ENCODE results near the gene ANKS1B. TPM values are rescaled to one million over a fixed set of nuclear protein-coding genes. Genes with fewer than 3 reads are reported as not detected.
"Not testable (repeated sequence)": the region's sequence is repeated elsewhere in the genome, so short reads cannot be mapped to it uniquely, and the experiment has no call there.

The ANKS1B gene
- total and polyA plus RNA-seq, 3 experiments from 2014 or later, result 0.39 to 0.60 TPM; not detected in 1

- Histone ChIP-seq H3K27me3 (ENCODE audit: insufficient read depth, low read length, poor library complexity, severe bottlenecking) (no peaks in the 10 kb centered on the region), H3K27ac (ENCODE audit: low read depth, low read length) (no peak overlapping the region), H3K36me3 (ENCODE audit: insufficient read depth, low read length) (no peaks in the 10 kb centered on the region), H3K4me1 (ENCODE audit: insufficient read depth, low read length) (no peaks in the 10 kb centered on the region), H3K4me3 (ENCODE audit: low read length) (no peak overlapping the region), H3K9me3 (ENCODE audit: low read length) (no peaks in the 10 kb centered on the region)
- Mint-ChIP-seq H3K27ac (no peak overlapping the region), H3K4me3 (no peak overlapping the region), H3K27me3 (peaks cover 9 to 21% of the 10 kb centered on the region in 2 donors), H3K36me3 (no peaks in the 10 kb centered on the region), H3K9me3 (peaks cover 0 to 4% (median 0%) of the 10 kb centered on the region in 5 donors), H3K4me1 (no peaks in the 10 kb centered on the region)
- no peak for DNase-seq
- ChIA-PET CTCF (no interaction called here), POLR2A (no interaction called here)
These were observed 1137.5 kb downstream of the ANKS1B start for GRCh38 chr12:98847242-98847641.

DNA sequence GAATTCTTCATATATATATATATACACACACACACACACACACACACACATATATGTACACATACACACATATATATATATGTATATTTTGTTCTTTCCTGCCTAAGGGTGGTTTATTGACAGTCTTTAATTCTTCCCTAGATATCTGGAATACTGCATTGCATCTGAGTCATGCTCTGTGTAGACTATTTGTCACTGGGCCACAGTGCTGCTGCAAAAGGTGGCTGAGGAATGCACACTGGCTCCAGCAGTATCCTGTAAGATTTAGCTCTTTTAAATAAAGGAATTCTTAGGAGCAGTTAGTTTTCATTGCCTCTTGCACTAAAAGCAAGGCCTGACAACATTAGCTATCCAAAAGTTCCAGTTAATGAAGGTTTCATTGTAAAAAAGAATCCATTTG is 1138.8 kb downstream of the ANKS1B start:
- H3K27me3 ChIP-seq (ENCODE audit: insufficient read depth, low read length, poor library complexity, severe bottlenecking), result no peaks in the 10 kb centered on the region
- no peaks in the 10 kb centered on the region for H3K36me3 ChIP-seq (ENCODE audit: insufficient read depth, low read length)
- H3K9me3 ChIP-seq (ENCODE audit: low read length), result no peaks in the 10 kb centered on the region
- no peaks in the 10 kb centered on the region for H3K36me3 Mint-ChIP-seq
- peaks cover 7 to 15% of the 10 kb centered on the region in 2 donors for H3K27me3 Mint-ChIP-seq
- H3K9me3 Mint-ChIP-seq, result peaks cover 0 to 2% (median 0%) of the 10 kb centered on the region in 5 donors
- H3K27ac ChIP-seq (ENCODE audit: low read depth, low read length), result no peak overlapping the region
- H3K4me3 ChIP-seq (ENCODE audit: low read length), result no peak overlapping the region
- no peak for DNase-seq
- no peaks in the 10 kb centered on the region for H3K4me1 Mint-ChIP-seq
- ChIA-PET POLR2A (no interaction called here), CTCF (no interaction called here)
- H3K4me3 Mint-ChIP-seq, result no peak overlapping the region
- H3K4me1 ChIP-seq (ENCODE audit: insufficient read depth, low read length), result no peaks in the 10 kb centered on the region
- H3K27ac Mint-ChIP-seq, result no peak overlapping the region

- Mint-ChIP-seq H3K27ac (peak overlapping the region in 1 of 8 donors; percentile 48), H3K4me3 (no peak overlapping the region), H3K27me3 (peaks cover 3 to 24% of the 10 kb centered on the region in 2 donors), H3K4me1 (no peaks in the 10 kb centered on the region), H3K9me3 (no peaks in the 10 kb centered on the region), H3K36me3 (no peaks in the 10 kb centered on the region)
- ChIA-PET CTCF (no interaction called here), POLR2A (no interaction called here)
- Histone ChIP-seq H3K4me3 (ENCODE audit: low read length) (no peak overlapping the region), H3K36me3 (ENCODE audit: insufficient read depth, low read length) (no peaks in the 10 kb centered on the region), H3K9me3 (ENCODE audit: low read length) (no peaks in the 10 kb centered on the region), H3K4me1 (ENCODE audit: insufficient read depth, low read length) (no peaks in the 10 kb centered on the region), H3K27ac (ENCODE audit: low read depth, low read length) (no peak overlapping the region), H3K27me3 (ENCODE audit: insufficient read depth, low read length, poor library complexity, severe bottlenecking) (no peaks in the 10 kb centered on the region)
- DNase-seq, result no peak
These were observed 1144.4 kb downstream of the ANKS1B start for GRCh38 chr12:98840325-98840724.

DNA sequence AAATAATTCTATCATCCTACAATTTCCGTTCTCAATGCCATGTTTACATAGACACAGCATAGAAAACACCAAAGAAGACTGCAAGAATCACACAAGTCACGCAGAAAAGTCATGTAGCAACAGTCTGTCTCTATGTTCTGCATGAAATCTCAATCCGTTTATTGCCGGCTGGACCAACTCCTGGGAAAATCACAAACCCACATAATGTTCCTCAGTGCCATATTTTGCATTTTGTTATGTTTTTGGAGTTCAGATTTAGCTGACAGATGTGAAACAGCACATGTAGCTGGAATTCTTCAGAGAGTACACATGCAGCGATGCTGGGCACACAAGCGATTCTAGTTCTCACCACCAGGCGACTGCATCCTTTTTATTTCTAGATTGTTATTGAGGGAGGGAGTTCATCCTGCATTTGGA is 1146.5 kb downstream of the ANKS1B start:
- H3K27me3 Mint-ChIP-seq, result peaks cover 6 to 29% of the 10 kb centered on the region in 2 donors
- no peak overlapping the region for H3K27ac Mint-ChIP-seq
- Histone ChIP-seq H3K4me3 (ENCODE audit: low read length) (no peak overlapping the region), H3K36me3 (ENCODE audit: insufficient read depth, low read length) (no peaks in the 10 kb centered on the region), H3K27me3 (ENCODE audit: insufficient read depth, low read length, poor library complexity, severe bottlenecking) (no peaks in the 10 kb centered on the region), H3K9me3 (ENCODE audit: low read length) (no peaks in the 10 kb centered on the region), H3K4me1 (ENCODE audit: insufficient read depth, low read length) (no peaks in the 10 kb centered on the region), H3K27ac (ENCODE audit: low read depth, low read length) (no peak overlapping the region)
- no peaks in the 10 kb centered on the region for H3K9me3 Mint-ChIP-seq
- no peak for DNase-seq
- CTCF ChIA-PET, result no interaction called here
- H3K36me3 Mint-ChIP-seq, result no peaks in the 10 kb centered on the region
- H3K4me1 Mint-ChIP-seq, result no peaks in the 10 kb centered on the region
- no peak overlapping the region for H3K4me3 Mint-ChIP-seq
- POLR2A ChIA-PET, result no interaction called here

DNA sequence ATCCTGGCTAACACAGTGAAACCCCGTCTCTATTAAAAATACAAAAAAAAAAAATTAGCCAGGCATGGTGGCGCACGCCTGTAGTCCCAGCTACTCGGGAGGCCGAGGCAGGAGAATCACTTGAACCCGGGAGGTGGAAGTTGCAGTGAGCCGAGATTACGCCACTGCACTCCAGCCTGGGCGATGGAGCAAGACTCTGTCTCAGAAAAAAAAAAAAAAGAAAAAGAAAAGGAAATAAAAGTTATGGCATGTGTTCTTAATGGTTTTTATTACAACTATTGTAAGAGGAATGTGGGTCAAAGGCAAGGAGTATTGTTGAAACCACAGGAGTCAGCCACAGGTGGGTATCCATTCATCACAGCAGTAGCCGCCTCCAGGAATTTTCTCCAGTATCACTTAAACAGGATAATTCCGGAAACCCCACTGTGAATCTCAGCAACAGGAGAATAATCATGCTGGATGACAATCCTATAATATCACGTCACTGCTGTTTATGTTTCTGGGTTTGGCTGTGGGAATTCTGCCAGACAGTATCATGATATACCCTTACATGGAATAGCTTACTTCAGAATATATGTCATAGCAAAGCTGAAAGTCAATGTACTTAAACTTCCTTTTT is 1147.5 kb downstream of the ANKS1B start:
- H3K9me3 ChIP-seq (ENCODE audit: low read length); H3K4me1 Mint-ChIP-seq; H3K4me3 Mint-ChIP-seq; H3K27ac ChIP-seq (ENCODE audit: low read depth, low read length); H3K36me3 Mint-ChIP-seq; H3K36me3 ChIP-seq (ENCODE audit: insufficient read depth, low read length); H3K9me3 Mint-ChIP-seq; H3K4me3 ChIP-seq (ENCODE audit: low read length); POLR2A ChIA-PET; DNase-seq; H3K27me3 ChIP-seq (ENCODE audit: insufficient read depth, low read length, poor library complexity, severe bottlenecking); H3K4me1 ChIP-seq (ENCODE audit: insufficient read depth, low read length); H3K27ac Mint-ChIP-seq; CTCF ChIA-PET: not testable (repeated sequence)
- H3K27me3 Mint-ChIP-seq, result peaks cover 13 to 32% of the 10 kb centered on the region in 2 donors

DNA sequence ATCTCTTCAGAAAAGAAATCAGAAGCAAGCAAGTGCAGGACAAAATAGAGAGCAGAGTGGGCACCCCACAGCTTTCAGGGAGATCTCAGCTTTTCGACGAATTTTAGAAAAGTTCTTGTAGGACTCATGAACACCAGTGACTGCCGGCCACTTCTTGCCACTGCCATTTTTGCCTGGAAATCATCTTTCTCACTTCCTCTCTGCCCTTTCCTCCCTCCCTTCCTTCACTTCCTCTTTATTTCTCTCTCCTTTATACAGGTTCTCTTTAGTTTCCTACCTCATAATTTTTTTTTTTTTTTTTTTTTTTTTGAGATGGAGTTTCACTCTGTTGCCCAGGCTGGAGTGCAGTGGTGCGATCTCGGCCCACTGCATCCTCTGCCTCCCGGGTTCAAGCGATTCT is 1154.1 kb downstream of the ANKS1B start:
- Histone ChIP-seq H3K27me3 (ENCODE audit: insufficient read depth, low read length, poor library complexity, severe bottlenecking) (no peaks in the 10 kb centered on the region), H3K27ac (ENCODE audit: low read depth, low read length) (no peak overlapping the region), H3K9me3 (ENCODE audit: low read length) (no peaks in the 10 kb centered on the region), H3K36me3 (ENCODE audit: insufficient read depth, low read length) (no peaks in the 10 kb centered on the region), H3K4me1 (ENCODE audit: insufficient read depth, low read length) (no peaks in the 10 kb centered on the region), H3K4me3 (ENCODE audit: low read length) (no peak overlapping the region)
- Mint-ChIP-seq H3K36me3 (no peaks in the 10 kb centered on the region), H3K4me1 (no peaks in the 10 kb centered on the region), H3K27ac (no peak overlapping the region), H3K4me3 (no peak overlapping the region), H3K27me3 (peaks cover 9 to 29% of the 10 kb centered on the region in 2 donors), H3K9me3 (no peaks in the 10 kb centered on the region)
- ChIA-PET POLR2A (no interaction called here), CTCF (no interaction called here)
- no peak for DNase-seq

DNA sequence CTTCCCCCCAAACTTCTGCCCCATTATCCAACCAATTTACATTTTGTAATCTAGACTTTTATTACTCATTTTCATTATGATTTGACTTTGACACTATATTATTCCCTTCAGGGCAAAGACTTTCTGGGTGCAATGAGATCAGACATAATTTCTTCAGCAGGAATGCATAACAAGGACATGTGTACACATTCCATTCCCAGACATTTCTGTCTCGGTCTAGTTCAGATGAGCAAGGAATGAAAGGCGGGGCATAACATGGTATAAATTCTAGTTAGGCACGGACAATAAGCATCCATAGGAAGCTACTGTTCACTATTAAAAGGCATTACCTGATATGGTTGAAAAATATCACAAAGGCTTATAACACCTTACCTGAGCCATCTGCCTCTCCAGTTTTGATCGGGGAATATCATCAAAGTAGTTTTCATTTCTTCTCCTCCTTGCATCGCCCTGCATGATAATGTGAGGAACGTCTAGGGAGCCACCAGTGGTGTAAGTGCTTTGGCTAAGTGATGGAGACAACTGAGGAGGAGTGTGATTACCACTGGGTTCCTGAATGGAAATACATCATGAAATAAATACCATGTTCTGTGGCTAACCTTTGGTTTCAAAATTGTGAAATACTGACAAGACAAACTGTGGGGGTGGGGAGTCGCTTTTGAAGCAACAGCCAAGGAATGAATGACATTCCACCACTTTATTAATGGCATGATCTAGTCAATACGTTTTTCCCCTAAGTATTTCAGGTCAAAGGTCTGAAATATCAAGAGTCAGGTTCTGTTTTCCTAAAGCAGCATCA is 1155.7 kb downstream of the ANKS1B start:
- ChIA-PET CTCF (no interaction called here), POLR2A (no interaction called here)
- no peak overlapping the region for H3K27ac ChIP-seq (ENCODE audit: low read depth, low read length)
- H3K4me1 ChIP-seq (ENCODE audit: insufficient read depth, low read length), result no peaks in the 10 kb centered on the region
- no peaks in the 10 kb centered on the region for H3K4me1 Mint-ChIP-seq
- no peaks in the 10 kb centered on the region for H3K36me3 ChIP-seq (ENCODE audit: insufficient read depth, low read length)
- no peak overlapping the region for H3K4me3 ChIP-seq (ENCODE audit: low read length)
- H3K27me3 ChIP-seq (ENCODE audit: insufficient read depth, low read length, poor library complexity, severe bottlenecking), result no peaks in the 10 kb centered on the region
- no peaks in the 10 kb centered on the region for H3K9me3 ChIP-seq (ENCODE audit: low read length)
- peaks cover 6 to 28% of the 10 kb centered on the region in 2 donors for H3K27me3 Mint-ChIP-seq
- no peak overlapping the region for H3K27ac Mint-ChIP-seq
- no peak overlapping the region for H3K4me3 Mint-ChIP-seq
- no peak for DNase-seq
- no peaks in the 10 kb centered on the region for H3K36me3 Mint-ChIP-seq
- no peaks in the 10 kb centered on the region for H3K9me3 Mint-ChIP-seq

GRCh38 chr12:98823012-98823411 is 1161.7 kb downstream of the ANKS1B start:
- H3K9me3 Mint-ChIP-seq, result no peaks in the 10 kb centered on the region
- Histone ChIP-seq H3K27ac (ENCODE audit: low read depth, low read length) (no peak overlapping the region), H3K4me1 (ENCODE audit: insufficient read depth, low read length) (no peaks in the 10 kb centered on the region), H3K9me3 (ENCODE audit: low read length) (no peaks in the 10 kb centered on the region), H3K27me3 (ENCODE audit: insufficient read depth, low read length, poor library complexity, severe bottlenecking) (no peaks in the 10 kb centered on the region), H3K4me3 (ENCODE audit: low read length) (no peak overlapping the region), H3K36me3 (ENCODE audit: insufficient read depth, low read length) (no peaks in the 10 kb centered on the region)
- ChIA-PET CTCF (no interaction called here), POLR2A (no interaction called here)
- peaks cover 0 to 28% of the 10 kb centered on the region in 2 donors for H3K27me3 Mint-ChIP-seq
- no peak for DNase-seq
- no peaks in the 10 kb centered on the region for H3K36me3 Mint-ChIP-seq
- no peak overlapping the region for H3K27ac Mint-ChIP-seq
- H3K4me1 Mint-ChIP-seq, result no peaks in the 10 kb centered on the region
- no peak overlapping the region for H3K4me3 Mint-ChIP-seq
